H9 (cell line): ENCODE results near the gene MOCS1. TPM values are rescaled to one million over a fixed set of nuclear protein-coding genes. Genes with fewer than 3 reads are reported as not detected.

Experiments used
- DNase-seq: peaks from one replicate; pipeline ENCODE4 v3.0.0-alpha.2; 2017
- H2AFZ ChIP-seq: one replicate; pipeline ENCODE4 v1.6.1; 2013; ENCODE audit warnings: mild to moderate bottlenecking, low read length, control low read depth, moderate library complexity
- H2AK5ac ChIP-seq: 2 replicates; pipeline ENCODE4 v1.6.1; 2013; ENCODE audit warnings: low read length, control low read depth, mixed read lengths; ENCODE audit not compliant: insufficient read length
- H2BK120ac ChIP-seq: one replicate; pipeline ENCODE4 v1.6.1; 2013; ENCODE audit warnings: low read depth, mild to moderate bottlenecking, low read length, control low read depth, inconsistent platforms; ENCODE audit not compliant: poor library complexity, severe bottlenecking
- H2BK12ac ChIP-seq: 2 replicates; pipeline ENCODE4 v1.6.1; 2013; ENCODE audit warnings: low read length, control low read depth, mixed read lengths, low read depth; ENCODE audit not compliant: insufficient read length
- H2BK15ac ChIP-seq: 2 replicates; pipeline ENCODE4 v1.6.1; 2013; ENCODE audit warnings: low read depth, low read length, control low read depth
- H2BK20ac ChIP-seq: one replicate; pipeline ENCODE4 v1.6.1; 2013; ENCODE audit warnings: low read depth, mild to moderate bottlenecking, low read length, control low read depth, inconsistent platforms; ENCODE audit not compliant: poor library complexity, severe bottlenecking
- H2BK5ac ChIP-seq: 2 replicates; pipeline ENCODE4 v1.6.1; 2013; ENCODE audit warnings: low read length, control low read depth, mixed read lengths; ENCODE audit not compliant: insufficient read length
- H3K14ac ChIP-seq: 2 replicates; pipeline ENCODE4 v1.6.1; 2013; ENCODE audit warnings: low read length, control low read depth; ENCODE audit not compliant: insufficient read depth
- H3K18ac ChIP-seq: 2 replicates; pipeline ENCODE4 v1.6.1; 2013; ENCODE audit warnings: low read depth, mild to moderate bottlenecking, mixed read lengths, low read length, control low read depth; ENCODE audit not compliant: insufficient read length
- H3K23ac ChIP-seq: 2 replicates; pipeline ENCODE4 v1.6.1; 2013; ENCODE audit warnings: low read length, control low read depth, mixed read lengths, low read depth; ENCODE audit not compliant: insufficient read length
- H3K23me2 ChIP-seq: 2 replicates; pipeline ENCODE4 v1.6.1; 2013; ENCODE audit warnings: low read depth, mild to moderate bottlenecking, mixed read lengths, low read length, control low read depth; ENCODE audit not compliant: insufficient read length, poor library complexity, severe bottlenecking
- H3K27ac ChIP-seq: 2 replicates; pipeline ENCODE4 v1.5.1; 2013; ENCODE audit warnings: low read length, control low read depth, mixed read lengths, low read depth; ENCODE audit not compliant: insufficient read length
- H3K27me3 ChIP-seq: 2 replicates; pipeline ENCODE4 v1.6.1; 2013; ENCODE audit warnings: low read length, control low read depth, inconsistent platforms; ENCODE audit not compliant: insufficient read depth
- H3K4ac ChIP-seq: 2 replicates; pipeline ENCODE4 v1.6.1; 2013; ENCODE audit warnings: low read depth, mild to moderate bottlenecking, control low read depth, inconsistent platforms, low read length, moderate library complexity
- H3K4me1 ChIP-seq: 2 replicates; pipeline ENCODE4 v1.6.1; 2013; ENCODE audit warnings: low read length, control low read depth, inconsistent platforms; ENCODE audit not compliant: insufficient read depth
- H3K4me2 ChIP-seq: 2 replicates; pipeline ENCODE4 v1.6.1; 2013; ENCODE audit warnings: low read length, control low read depth, mixed read lengths; ENCODE audit not compliant: insufficient read length, insufficient read depth
- H3K56ac ChIP-seq: 2 replicates; pipeline ENCODE4 v1.6.1; 2013; ENCODE audit warnings: low read depth, mild to moderate bottlenecking, mixed read lengths, low read length, control low read depth; ENCODE audit not compliant: insufficient read length
- H3K79me1 ChIP-seq: 2 replicates; pipeline ENCODE4 v1.6.1; 2013; ENCODE audit warnings: low read depth, mild to moderate bottlenecking, moderate library complexity, low read length, control low read depth, inconsistent platforms; ENCODE audit not compliant: insufficient read depth, poor library complexity, severe bottlenecking
- H3K79me2 ChIP-seq: 2 replicates; pipeline ENCODE4 v1.6.1; 2013; ENCODE audit warnings: low read length, control low read depth, inconsistent platforms; ENCODE audit not compliant: insufficient read depth
- H3K9ac ChIP-seq: 2 replicates; pipeline ENCODE4 v1.6.1; 2013; ENCODE audit warnings: low read length, control low read depth, mixed read lengths; ENCODE audit not compliant: insufficient read length; ENCODE audit errors: extremely low read depth
- H3K9me3 ChIP-seq: one replicate; pipeline ENCODE4 v1.6.1; 2013; ENCODE audit warnings: low read depth, low read length, inconsistent platforms; ENCODE audit not compliant: control insufficient read depth
- H3T11ph ChIP-seq: one replicate; pipeline ENCODE4 v1.6.1; 2013; ENCODE audit warnings: mild to moderate bottlenecking, low read length, control low read depth, inconsistent platforms
- H4K20me1 ChIP-seq: one replicate; pipeline ENCODE4 v1.6.1; 2013; ENCODE audit not compliant: control insufficient read depth, insufficient read length, insufficient read depth
- H4K5ac ChIP-seq: 2 replicates; pipeline ENCODE4 v1.6.1; 2013; ENCODE audit warnings: low read depth, mild to moderate bottlenecking, mixed read lengths, low read length, control low read depth; ENCODE audit not compliant: insufficient read length
- H4K8ac ChIP-seq: replicated peaks from 2 replicates; pipeline ENCODE4 v1.6.1; 2013; ENCODE audit warnings: low read length, control low read depth, mixed read lengths, low read depth; ENCODE audit not compliant: insufficient read length
- H4K91ac ChIP-seq: 2 replicates; pipeline ENCODE4 v1.6.1; 2013; ENCODE audit warnings: low read depth, mild to moderate bottlenecking, moderate library complexity, mixed read lengths, low read length, control low read depth; ENCODE audit not compliant: insufficient read length
- H3K27ac Mint-ChIP-seq, 3 experiments: 2 replicates in 2 of 3; 3 replicates in 1 of 3; pipeline ENCODE4 v1.8.0; 2020 to 2021; ENCODE audit warnings: mixed read lengths in 3 of 3, mild to moderate bottlenecking in 1 of 3, moderate library complexity in 1 of 3
- H3K27me3 Mint-ChIP-seq: 2 replicates; pipeline ENCODE4 v1.8.0; 2021; ENCODE audit warnings: low read depth, mild to moderate bottlenecking, moderate library complexity, mixed read lengths
- H3K36me3 Mint-ChIP-seq, 3 experiments: 2 replicates in 2 of 3; 3 replicates in 1 of 3; pipeline ENCODE4 v1.8.0; 2020 to 2021; ENCODE audit warnings: low read depth in 3 of 3, mixed read lengths in 3 of 3; ENCODE audit not compliant: insufficient read depth in 1 of 3
- H3K4me1 Mint-ChIP-seq, 2 experiments: 2 replicates each; pipeline ENCODE4 v1.8.0; 2020; ENCODE audit warnings: mixed read lengths in 2 of 2
- H3K4me3 Mint-ChIP-seq, 2 experiments: 2 replicates in 1 of 2; 3 replicates in 1 of 2; pipeline ENCODE4 v1.8.0; 2020 to 2021; ENCODE audit warnings: mild to moderate bottlenecking in 2 of 2, mixed read lengths in 2 of 2, moderate library complexity in 1 of 2
- H3K9me3 Mint-ChIP-seq, 2 experiments: 2 replicates in 1 of 2; 3 replicates in 1 of 2; pipeline ENCODE4 v1.8.0; 2020; ENCODE audit warnings: mild to moderate bottlenecking in 2 of 2, mixed read lengths in 2 of 2, moderate library complexity in 1 of 2
- total RNA-seq: library from RNA; stranded (reverse); gene quantifications from 2 replicates; pipeline ENCODE4 v1.2.1, GENCODE V29; 2021
- TF ChIP-seq, protein P1 (sequence below): fragments of 200-600 bp; sonication (generic); conservative IDR thresholded peaks from 3 replicates; pipeline ENCODE4 v1.8.0; 2021; ENCODE audit warnings: antibody characterized with exemption, mild to moderate bottlenecking

MOCS1 gene
- total RNA-seq, 1 experiment from 2014 or later = 15.2 TPM

- Histone ChIP-seq H4K20me1 (no peaks in the 10 kb centered on the region), H2AK5ac (no peak overlapping the region), H3K27me3 (no peaks in the 10 kb centered on the region), H3K9me3 (no peaks in the 10 kb centered on the region), H2BK15ac (no peak overlapping the region), H3K79me2 (no peaks in the 10 kb centered on the region), H3K56ac (no peak overlapping the region), H2BK5ac (no peak overlapping the region), H4K91ac (no peak overlapping the region), H3K9ac (no peak overlapping the region), H2BK120ac (no peak overlapping the region), H3T11ph (no peak overlapping the region), H3K14ac (no peak overlapping the region), H3K4me1 (no peaks in the 10 kb centered on the region; the same call in 1 of the 2 replicates), H4K5ac (no peak overlapping the region), H3K4me2 (no peak overlapping the region), H3K18ac (no peak overlapping the region), H2BK12ac (no peak overlapping the region), H2BK20ac (no peak overlapping the region), H3K4ac (no peak overlapping the region), H4K8ac (no peak overlapping the region), H3K27ac (no peak overlapping the region), H3K23me2 (no peaks in the 10 kb centered on the region), H3K79me1 (no peaks in the 10 kb centered on the region), H3K23ac (no peak overlapping the region), H2AFZ (no peak overlapping the region)
- Mint-ChIP-seq H3K4me1 (peaks cover 7 to 8% of the 10 kb centered on the region in 2 experiments), H3K9me3 (peaks cover 0 to 3% of the 10 kb centered on the region in 2 experiments; a peak in 3 of 5 replicates), H3K27me3 (peaks cover 4% of the 10 kb centered on the region), H3K27ac (no peak overlapping the region), H3K4me3 (no peak overlapping the region), H3K36me3 (peaks cover 0 to 3% (median 0%) of the 10 kb centered on the region in 3 experiments; a peak in 1 of 7 replicates)
- no peak for DNase-seq
- TF ChIP-seq, protein P1, sequence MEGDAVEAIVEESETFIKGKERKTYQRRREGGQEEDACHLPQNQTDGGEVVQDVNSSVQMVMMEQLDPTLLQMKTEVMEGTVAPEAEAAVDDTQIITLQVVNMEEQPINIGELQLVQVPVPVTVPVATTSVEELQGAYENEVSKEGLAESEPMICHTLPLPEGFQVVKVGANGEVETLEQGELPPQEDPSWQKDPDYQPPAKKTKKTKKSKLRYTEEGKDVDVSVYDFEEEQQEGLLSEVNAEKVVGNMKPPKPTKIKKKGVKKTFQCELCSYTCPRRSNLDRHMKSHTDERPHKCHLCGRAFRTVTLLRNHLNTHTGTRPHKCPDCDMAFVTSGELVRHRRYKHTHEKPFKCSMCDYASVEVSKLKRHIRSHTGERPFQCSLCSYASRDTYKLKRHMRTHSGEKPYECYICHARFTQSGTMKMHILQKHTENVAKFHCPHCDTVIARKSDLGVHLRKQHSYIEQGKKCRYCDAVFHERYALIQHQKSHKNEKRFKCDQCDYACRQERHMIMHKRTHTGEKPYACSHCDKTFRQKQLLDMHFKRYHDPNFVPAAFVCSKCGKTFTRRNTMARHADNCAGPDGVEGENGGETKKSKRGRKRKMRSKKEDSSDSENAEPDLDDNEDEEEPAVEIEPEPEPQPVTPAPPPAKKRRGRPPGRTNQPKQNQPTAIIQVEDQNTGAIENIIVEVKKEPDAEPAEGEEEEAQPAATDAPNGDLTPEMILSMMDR = no peak
These were observed 48.9 kb upstream of the MOCS1 start for GRCh38 chr6:39983193-39983592.
